Neural crest cell (in vitro differentiated cells): ENCODE results near the gene NAGK. TPM values are rescaled to one million over a fixed set of nuclear protein-coding genes. Genes with fewer than 3 reads are reported as not detected.

Experiments
- DNase-seq: peaks from one replicate; pipeline ENCODE4 v3.0.0; 2021; ENCODE audit warnings: low read depth, mixed read lengths, low spot score
- H3K27ac Mint-ChIP-seq: one replicate; pipeline ENCODE4 v1.8.0; 2021; ENCODE audit warnings: mild to moderate bottlenecking, mixed read lengths; ENCODE audit not compliant: unreplicated experiment
- H3K27me3 Mint-ChIP-seq: 2 replicates; pipeline ENCODE4 v1.8.0; 2021; ENCODE audit warnings: low read depth, mild to moderate bottlenecking, mixed read lengths
- H3K36me3 Mint-ChIP-seq: 2 replicates; pipeline ENCODE4 v1.8.0; 2021; ENCODE audit warnings: low read depth, mild to moderate bottlenecking, mixed read lengths
- H3K4me1 Mint-ChIP-seq: 2 replicates; pipeline ENCODE4 v1.8.0; 2021; ENCODE audit warnings: mixed read lengths
- H3K4me3 Mint-ChIP-seq: one replicate; pipeline ENCODE4 v1.8.0; 2021; ENCODE audit warnings: mild to moderate bottlenecking, mixed read lengths
- H3K9me3 Mint-ChIP-seq: 2 replicates; pipeline ENCODE4 v1.8.0; 2021; ENCODE audit warnings: mixed read lengths
- CTCF ChIP-seq: fragments of 200-600 bp; sonication (generic); conservative IDR thresholded peaks from 2 replicates; pipeline ENCODE4 v1.5.0; 2021; ENCODE audit warnings: antibody characterized with exemption, mild to moderate bottlenecking
- total RNA-seq: library from RNA; stranded (reverse); gene quantifications from 2 replicates; pipeline ENCODE4 v1.2.1, GENCODE V29; 2021

NAGK gene
- total RNA-seq, 1 donor from 2014 or later: 70.3 TPM

DNA sequence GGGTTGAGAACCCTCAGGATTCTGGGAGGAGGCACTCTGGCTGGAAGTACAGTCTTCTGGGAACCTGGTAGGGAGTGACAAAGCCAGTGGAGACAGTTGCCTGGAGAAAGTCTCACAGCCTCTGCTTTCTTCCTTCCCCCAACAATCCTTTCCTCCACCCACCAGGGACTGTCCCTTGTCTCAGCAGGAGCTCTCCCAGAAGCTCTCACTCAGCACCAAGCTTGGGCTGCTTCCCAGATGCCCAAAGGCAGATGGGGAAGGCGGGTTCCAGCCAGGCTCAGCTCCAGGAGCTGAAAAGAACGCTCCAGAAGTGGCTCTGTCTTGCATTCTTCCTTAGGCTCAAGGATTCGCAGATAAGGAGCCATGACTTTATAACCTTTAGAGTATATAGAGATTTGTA lies 7.6 kb upstream of the NAGK start:
- TF ChIP-seq CTCF: no peak
- no peaks in the 10 kb centered on the region for H3K36me3 Mint-ChIP-seq
- no peak for DNase-seq
- no peaks in the 10 kb centered on the region for H3K4me1 Mint-ChIP-seq
- H3K27ac Mint-ChIP-seq: no peak overlapping the region
- no peaks in the 10 kb centered on the region for H3K9me3 Mint-ChIP-seq
- peaks cover 49% of the 10 kb centered on the region for H3K27me3 Mint-ChIP-seq
- no peak overlapping the region for H3K4me3 Mint-ChIP-seq

- Mint-ChIP-seq H3K9me3 (no peaks in the 10 kb centered on the region), H3K4me3 (no peak overlapping the region), H3K4me1 (peaks cover 10% of the 10 kb centered on the region), H3K36me3 (no peaks in the 10 kb centered on the region), H3K27ac (no peak overlapping the region), H3K27me3 (peaks cover 49% of the 10 kb centered on the region)
- no peak for TF ChIP-seq CTCF
- DNase-seq: no peak
Measured at GRCh38 chr2:71063216-71063615, 5.2 kb upstream of the NAGK start.

DNA sequence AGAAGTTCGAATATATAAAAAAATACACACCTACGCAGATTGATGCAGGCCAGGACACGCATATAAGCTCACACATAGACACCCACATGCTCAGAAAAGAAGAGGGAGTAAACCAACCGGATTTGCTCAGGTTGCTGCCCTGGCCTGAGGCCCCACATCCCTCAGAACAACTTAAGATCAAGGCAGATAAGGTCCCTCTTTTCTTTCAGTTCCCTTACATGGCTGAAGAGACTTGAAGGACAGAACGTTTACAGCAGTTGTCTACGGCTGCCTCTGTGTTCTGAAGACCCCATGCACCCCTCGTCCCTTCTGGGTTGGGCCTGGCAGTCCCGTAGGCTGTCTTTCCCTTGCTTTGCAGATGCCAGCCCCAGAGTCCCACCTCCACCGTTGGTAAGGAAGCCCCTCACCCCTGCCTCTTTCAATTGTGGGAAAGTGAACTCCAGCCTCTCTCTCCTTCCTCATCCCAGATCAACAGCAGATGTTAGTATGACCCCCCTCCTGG lies 4.3 kb upstream of the NAGK start:
- H3K36me3 Mint-ChIP-seq: no peaks in the 10 kb centered on the region
- H3K27ac Mint-ChIP-seq: no peak overlapping the region
- DNase-seq: no peak
- peaks cover 49% of the 10 kb centered on the region for H3K27me3 Mint-ChIP-seq
- peaks cover 13% of the 10 kb centered on the region for H3K4me1 Mint-ChIP-seq
- H3K4me3 Mint-ChIP-seq: peak overlapping the region; percentile 13
- no peaks in the 10 kb centered on the region for H3K9me3 Mint-ChIP-seq
- TF ChIP-seq CTCF: no peak

DNA sequence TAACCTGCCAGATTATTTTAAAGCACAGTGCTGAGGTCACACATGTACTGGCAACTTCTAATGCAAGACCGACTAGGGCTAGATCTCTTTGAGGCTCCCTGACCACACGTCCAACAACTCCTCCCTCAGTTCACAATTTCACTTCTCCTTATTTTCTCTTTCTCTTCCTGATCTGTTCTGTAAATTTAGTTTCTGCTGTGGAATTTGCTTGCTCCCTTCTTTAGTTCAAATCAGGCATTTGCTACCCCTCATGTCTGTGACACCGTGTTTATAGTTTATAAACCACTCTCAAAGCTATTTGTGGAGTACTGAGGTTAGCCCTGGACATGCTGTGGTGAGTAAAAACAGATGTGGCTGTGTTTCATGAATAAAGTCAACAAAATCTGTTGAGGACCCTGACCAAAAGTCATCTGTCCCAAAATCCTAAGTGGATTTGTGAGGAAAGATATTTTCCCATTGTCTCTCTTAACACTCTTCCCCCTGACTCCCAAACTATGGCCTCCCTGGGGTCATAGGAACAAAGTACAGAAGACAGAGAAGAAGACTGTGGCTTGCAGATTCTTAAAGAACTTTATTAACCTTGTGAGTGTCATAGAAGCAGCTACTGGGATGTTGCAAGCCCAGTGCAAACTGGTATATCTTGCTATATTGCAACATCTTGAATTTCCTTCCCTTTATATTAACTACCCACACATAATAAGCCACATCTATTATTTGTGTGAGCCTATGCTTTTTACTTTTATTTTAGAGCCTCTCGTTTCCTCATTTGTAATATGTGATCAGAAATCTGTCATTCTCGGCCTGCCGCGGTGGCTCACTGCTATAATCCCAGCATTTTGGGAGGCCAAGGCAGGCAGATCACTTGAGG lies 3.5 kb upstream of the NAGK start:
- Mint-ChIP-seq H3K27ac (no peak overlapping the region), H3K4me3 (peak overlapping the region; percentile 18), H3K4me1 (peaks cover 21% of the 10 kb centered on the region), H3K27me3 (peaks cover 47% of the 10 kb centered on the region), H3K36me3 (no peaks in the 10 kb centered on the region), H3K9me3 (no peaks in the 10 kb centered on the region)
- no peak for DNase-seq
- TF ChIP-seq CTCF: no peak

GRCh38 chr2:71066856-71067255 lies 1.6 kb upstream of the NAGK start:
- peaks cover 27% of the 10 kb centered on the region for H3K4me1 Mint-ChIP-seq
- no peak overlapping the region for H3K27ac Mint-ChIP-seq
- no peak for DNase-seq
- TF ChIP-seq CTCF: no peak
- no peaks in the 10 kb centered on the region for H3K36me3 Mint-ChIP-seq
- no peaks in the 10 kb centered on the region for H3K9me3 Mint-ChIP-seq
- peak overlapping the region; percentile 27 for H3K4me3 Mint-ChIP-seq
- peaks cover 33% of the 10 kb centered on the region for H3K27me3 Mint-ChIP-seq
